GM21381 (cell line): ENCODE measurements around the gene TCF7L2.

Source experiments
- ATAC-seq: cut with Tn5 transposase; IDR thresholded peaks from one replicate; pipeline ENCODE4 v1.9.1; 2021; ENCODE audit warnings: mild to moderate bottlenecking, moderate library complexity; ENCODE audit not compliant: unreplicated experiment

The TCF7L2 gene

DNA sequence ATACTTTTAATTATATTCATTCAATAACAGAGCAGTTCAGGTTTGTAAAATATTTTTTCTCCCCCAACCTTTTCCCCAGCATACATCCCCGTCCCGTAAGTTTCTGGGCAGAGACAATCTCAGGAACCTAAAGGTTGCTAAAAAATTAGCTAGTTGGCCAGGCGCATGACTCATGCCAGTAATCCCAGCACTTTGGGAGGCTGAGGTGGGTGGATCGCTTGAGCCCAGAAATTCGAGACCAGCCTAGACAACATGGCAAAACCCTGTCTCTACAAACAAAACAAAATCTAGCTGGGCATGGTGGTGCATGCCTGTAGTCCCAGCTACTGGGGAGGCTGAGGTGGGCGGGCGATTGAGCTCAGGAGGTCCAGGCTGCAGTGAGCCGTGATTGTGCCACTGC lies 40.2 kb downstream of the TCF7L2 start:
- ATAC-seq, result no peak

DNA sequence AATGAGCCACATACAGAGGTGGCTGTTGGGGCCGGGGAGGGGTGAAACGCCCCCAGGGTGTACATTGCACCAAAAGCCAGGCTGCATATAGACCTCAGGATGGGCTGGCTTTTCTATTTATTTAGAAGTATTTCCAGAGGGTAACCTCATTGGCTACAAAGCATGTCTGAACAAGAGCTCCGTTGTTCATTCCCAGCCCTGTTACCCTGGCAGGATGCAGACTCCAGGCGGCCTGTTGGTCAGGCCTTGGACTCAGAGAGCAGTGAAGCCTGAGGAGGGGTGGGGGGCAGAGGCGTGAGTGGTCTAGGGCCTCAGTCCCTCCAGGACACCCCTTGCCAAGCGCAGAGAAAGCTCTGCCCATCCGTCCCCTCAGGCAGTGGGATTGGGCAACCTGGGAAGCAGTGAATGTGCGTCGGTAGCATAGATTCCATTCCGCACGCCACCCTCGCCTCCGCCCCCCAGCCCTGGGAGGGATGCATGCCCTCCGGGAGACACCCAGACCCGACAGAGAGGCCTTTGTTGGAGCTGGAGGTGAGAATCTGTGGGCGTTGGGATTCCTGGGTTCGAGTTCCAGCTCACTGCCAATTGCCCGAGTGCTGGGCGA lies 41.9 kb downstream of the TCF7L2 start:
- ATAC-seq, result no peak

DNA sequence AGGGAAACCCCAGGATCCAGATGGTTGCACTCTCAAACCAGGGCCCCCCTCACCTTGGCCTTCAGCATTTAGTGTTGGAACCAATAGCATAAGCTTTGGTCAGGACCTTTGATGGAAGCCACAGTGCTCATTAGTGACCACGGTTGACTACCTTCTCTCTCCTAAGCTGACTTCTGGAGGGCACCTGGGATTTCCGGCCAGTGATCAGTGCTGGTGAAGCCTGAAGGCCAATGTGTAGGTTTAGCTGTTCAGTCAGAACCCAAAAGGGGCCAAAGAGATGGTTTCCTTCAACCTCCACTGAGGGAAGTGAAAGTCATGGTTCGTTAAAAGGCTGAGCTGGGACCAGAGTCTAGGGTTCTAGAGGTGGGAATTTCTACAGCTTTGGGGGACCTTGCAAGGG lies 46.4 kb downstream of the TCF7L2 start:
- no peak for ATAC-seq

DNA sequence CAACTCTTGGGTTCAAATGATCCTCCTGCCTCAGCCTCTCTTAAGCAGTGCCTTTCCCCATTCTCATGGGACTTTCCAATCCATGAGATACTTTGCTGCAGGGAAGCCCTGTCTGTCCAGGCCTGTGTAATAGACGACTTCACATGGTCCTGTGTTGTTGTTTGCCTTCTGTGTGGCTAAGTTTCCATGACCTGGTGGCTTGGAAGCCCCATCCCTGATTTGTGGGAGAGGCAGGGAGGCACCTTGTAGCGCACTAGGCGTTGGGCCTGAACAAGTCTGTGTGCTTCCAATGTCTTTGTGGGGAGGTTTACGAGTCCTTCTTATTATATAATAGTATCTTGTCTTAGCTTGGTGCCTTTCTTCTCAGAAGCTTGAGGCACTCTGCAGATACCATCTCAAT lies 49.1 kb downstream of the TCF7L2 start:
- ATAC-seq, result no peak

DNA sequence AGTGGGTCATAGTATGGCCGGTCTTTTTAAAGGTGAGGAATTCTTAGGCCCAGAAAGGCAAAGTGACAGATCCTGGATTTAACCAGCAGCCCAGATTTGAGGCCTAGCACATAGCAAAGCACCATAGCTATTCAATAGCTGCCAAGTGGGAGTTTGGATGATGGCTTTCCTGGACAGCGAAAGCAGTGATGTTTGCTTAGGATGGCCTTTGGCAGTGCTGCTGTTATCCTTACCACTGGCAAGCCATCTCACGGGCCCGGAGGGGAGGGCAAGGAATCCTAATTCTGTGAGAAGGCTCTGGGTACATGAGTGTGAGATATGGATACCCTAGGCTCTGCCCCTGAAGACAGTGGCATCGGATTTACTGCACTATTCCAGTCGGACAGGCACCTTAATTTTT lies 50.4 kb downstream of the TCF7L2 start:
- ATAC-seq, result no peak

DNA sequence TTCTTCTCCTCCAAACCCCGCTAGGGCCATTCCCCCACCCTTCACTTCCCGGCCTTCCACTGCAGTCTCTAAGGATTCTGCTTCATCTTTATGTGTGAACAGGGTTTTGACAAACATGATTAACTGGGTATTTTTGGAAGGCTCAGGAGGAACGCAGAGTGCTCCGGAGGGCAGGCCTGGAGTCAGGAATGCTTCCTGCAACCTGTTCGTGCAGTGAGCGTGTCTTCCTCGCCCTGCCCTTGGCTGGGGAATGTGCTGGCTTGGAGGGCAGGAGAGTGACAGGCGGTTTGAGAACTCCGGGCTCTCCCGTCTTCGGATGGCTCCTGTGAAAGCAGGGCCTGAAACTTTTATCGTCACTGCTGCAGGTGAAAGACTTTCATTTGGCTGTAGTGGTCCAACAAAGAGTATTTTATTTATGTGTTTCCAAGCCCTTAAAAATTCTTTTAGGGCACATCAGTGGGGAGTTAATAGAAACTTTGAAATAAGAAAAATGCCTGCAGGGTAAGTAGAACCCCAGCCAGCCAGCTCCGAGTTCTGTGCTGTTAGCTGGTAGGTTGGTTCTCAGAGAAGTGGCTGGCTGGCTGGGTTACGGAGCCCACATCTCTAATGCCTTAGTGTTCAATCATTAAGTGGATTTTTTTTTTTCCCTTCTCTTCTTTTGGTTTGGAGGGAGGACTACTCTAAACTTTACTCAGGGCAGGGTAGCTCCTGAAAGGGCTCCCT lies 51.0 kb downstream of the TCF7L2 start:
- ATAC-seq, result no peak

DNA sequence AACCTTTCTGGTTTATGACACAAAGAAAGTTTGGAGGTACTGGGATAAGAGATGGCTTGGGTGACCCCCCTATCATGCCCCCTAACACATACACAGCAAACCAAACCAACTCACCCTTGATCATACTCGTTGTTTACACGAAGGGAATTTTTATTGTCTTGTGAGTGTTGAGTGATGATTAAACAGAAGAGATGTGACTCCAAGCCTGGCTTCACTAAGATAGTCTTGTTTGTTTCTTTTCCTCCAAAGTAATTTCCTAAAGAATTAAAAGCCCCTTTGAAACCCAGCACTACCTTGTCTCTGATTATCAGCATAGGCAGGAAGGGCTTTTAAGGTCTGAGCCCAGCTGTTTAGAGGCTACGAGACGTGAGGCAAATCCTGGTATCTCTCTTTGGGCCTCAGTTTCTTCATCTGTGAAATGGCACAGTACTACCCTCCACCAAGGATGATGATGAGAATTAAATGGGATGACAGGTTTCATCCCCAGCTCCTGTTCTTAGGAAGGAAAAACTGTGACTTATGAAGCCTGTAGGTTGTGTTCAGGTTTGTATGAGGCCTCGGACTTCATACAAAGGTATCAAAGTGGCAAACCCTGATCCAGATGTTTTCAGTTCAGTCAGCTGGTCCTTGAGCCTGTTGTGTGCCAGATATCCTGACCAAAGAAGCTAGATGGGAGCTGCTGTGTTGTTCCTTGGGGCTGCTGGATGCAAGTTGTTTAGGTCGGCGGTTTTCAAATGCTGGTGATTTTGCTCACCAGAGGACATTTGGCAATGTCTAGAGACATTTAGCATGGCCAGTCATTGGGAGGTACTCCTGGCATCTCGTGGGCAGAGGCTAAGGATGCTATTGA lies 51.8 kb downstream of the TCF7L2 start:
- no peak for ATAC-seq

DNA sequence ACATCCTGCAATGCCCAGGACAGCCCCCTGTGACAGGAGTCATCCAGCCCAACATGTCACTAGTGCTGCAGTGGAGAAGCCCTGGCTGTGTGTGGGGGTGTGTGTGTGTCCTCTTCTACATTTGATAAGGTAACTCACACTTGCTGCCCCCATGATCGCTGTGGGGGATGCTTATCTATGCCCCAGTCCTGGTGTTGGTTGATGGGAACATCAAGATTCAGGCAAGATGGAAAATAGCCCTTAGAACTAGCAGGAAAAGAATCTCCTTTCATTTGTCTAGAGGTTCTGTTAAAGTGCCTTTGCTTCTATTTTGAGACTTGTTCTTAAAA lies 52.4 kb downstream of the TCF7L2 start:
- no peak for ATAC-seq

DNA sequence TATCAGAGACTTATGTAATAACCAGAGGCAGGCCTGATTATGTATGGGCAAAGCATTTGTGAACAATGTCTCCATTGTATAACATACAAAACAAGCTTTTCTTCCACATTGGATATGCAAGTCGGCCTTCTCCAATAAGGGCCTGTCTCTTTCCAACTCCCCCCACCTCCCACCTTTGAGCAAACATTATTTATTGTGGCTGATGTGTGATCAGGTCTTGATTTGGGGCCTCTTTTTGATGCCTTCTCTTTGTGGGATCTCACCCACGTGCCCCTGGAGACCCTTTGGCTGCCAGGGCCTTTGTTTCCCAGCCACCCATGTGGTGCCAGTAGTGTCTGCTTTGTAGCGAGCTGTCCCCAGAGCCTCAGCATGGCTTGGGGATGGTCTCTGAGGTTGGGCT lies 53.0 kb downstream of the TCF7L2 start:
- no peak for ATAC-seq

DNA sequence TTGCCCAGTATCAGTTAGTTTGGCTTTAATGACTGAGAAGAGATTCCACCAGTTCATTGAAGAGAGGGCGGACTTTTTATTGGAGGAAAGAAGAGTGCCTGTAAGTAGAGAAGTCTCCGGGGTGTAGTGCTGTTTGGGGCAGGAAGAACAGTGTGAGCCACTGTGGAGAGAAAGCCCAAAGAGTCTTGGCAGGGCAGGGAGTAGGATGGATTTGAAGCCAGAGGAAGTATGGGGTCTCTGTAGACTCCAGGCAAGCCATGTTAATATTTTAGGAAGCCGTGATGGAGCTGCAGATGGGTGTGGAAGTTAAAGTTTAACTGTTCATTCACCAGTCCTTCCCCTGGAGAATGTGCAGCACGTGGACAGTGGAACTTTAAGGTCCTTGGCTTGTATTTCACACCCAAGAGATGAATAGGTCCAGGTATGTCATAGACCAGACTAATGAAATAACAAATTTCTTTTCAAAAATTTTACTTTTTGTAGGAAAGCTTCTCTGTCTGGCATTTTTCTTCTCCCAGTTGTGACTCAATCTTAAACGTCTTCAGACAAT lies 54.1 kb downstream of the TCF7L2 start:
- ATAC-seq, result no peak

DNA sequence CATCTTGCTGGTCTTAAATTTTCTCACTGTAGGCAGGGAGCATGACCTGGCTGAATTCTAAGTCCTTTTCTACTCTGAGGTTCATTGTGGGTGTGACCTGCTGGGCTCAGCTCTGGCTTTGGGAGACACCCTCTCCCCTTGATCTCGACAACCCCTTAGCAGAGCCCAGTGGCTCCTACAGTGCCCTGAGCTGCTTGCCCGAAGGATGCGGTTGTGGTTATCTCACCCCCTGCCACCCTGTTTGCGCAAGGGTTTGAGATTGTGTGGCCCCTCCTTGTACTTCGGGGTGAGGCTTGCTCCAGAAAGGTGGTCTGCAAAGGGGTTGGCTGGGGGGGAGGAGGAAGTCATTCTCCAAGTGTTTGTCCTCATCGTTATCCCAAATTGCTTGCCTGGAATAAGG lies 55.3 kb downstream of the TCF7L2 start:
- no peak for ATAC-seq

DNA sequence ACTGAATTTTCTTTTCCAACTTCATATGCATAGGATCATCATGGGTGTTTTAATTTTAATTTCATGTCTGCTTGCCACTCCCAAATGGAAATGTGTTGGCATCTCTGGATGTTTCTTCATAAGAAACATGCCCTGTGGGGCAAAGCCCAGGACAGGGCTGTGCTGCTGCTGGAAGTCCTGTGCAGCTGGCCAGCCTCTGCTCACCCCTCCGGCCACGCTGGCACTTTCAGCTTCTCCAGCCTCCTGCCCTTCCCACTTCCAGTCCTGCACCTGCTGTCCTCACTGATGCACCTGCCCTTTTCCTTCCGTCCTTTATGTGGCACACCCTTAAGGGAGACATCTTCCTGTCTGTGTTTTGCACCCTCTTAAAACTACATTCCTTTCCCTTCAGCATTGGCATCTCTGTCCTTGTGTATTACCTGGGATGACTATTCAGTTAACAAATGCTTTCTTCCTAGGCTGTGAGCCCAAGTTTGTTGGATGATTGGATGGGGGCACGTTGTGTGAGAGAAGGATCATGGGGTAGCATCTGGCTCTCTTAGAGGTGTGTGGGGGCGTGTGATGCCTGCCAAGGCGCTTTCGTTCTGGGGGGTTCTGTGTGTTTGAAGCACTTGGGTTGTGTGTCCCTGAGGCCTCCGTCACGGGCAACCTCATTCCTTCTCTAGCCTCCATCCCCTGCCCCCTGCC lies 56.8 kb downstream of the TCF7L2 start:
- ATAC-seq, result no peak

DNA sequence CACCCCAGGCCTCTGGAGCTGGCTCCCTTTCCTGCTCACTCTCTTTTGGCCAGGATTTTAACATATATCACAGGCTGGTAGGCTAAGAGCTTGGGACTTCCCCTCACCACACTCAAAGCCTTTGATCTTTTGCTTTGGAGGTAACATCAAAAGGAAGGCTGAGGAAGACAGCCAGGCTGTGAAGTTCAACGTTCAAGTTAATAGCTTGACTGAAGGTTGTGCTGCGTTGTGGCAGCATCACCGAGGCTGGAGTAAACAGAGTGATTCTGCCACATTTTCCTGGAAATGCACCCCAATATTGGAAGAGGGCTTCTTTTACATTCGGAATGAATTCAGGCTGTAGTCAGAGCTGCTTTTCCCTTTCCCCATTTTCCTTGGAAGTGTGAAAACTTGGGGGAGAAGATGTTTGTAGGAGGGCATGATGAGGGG lies 57.3 kb downstream of the TCF7L2 start:
- ATAC-seq, result no peak

DNA sequence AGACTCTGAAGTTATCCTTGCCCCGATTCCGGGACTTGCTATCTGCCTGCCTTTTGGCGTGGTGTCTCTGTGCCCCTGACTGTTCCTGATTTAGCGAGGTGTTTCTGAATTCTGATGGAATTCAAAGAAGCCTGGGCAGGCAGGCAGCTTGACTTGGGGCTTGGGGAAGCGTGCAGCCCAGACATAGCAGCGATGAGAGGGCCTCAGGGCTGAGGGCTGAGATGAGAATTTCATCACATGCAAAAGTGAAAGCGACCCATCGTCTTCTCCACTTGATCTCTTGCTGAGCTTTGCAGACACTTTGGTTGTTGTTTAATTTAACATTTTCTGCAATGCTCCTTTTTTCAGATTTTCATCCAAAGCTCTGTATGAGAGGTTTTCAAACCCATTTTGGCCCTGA lies 57.8 kb downstream of the TCF7L2 start:
- no peak for ATAC-seq

DNA sequence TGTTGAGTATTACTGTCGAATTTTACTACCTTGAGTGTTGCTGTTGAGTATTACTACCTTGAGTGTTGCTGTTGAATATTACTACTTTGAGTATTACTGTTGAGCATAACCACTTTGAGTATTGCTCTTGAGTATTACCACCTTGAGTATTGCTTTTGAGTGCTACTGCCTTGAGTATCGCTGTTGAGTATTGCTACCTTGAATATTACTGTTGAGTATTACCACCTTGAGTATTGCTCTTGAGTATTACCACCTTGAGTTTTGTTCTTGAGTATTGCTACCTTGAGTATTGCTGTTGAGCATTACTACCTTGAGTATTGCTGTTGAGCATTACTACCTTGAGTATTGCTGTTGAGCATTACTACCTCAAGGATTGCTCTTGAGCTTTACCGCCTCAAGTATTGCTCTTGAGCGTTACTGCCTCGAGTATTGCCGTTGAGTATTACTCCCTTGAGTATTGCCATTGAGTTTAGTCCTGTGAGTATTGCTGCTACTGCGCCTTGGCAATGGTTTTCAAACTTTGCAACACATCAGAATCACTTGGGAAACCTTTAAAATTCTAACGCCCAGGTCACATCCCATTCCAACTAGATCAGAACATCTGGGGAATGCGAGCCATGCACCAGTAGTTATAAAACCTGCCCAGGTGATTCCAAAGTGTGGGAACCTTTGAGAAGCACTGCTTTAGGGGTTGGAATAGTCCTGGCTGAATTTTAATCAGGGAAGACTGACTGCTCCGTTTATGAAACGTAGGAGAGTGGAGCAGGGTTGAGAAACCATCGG lies 61.7 kb downstream of the TCF7L2 start:
- no peak for ATAC-seq

DNA sequence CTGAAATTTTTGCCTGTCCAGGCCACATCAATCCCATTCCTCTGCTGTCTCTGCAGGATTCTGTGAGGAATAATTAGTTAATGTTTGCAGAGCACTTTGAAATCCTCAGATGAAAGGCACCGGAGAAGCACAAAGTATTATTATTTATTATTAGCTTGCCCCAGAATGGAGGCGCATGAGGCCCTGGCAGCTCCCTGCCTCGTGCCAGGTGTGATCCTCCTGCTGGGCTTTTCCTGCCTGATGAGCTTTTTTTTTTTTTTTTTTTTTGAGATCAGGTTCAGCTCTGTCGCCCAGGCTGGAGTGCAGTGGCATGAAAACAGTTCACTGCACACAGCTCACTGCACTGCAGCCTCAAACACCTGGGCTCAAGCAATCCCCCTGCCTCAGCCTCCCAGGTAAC lies 65.2 kb downstream of the TCF7L2 start:
- ATAC-seq, result no peak

DNA sequence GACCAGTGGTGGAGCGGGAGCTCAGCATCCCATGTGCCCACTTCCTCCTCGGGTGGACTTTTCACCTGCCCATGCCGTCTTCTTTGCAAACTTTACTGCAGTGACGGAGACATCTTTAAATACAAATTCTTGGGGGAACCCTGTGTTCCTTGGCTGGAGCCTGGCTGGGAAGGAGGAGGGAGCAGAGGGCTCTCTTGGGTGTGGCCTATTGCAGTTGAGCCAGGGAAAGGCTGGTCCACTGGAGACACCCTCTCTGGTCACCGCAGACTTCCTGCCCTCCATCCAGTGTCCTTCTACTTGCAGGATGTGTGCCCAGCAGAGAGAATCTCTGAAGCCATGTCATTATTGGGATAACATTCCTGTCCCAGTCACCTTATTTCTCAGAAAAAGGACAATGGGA lies 67.3 kb downstream of the TCF7L2 start:
- ATAC-seq, result no peak

DNA sequence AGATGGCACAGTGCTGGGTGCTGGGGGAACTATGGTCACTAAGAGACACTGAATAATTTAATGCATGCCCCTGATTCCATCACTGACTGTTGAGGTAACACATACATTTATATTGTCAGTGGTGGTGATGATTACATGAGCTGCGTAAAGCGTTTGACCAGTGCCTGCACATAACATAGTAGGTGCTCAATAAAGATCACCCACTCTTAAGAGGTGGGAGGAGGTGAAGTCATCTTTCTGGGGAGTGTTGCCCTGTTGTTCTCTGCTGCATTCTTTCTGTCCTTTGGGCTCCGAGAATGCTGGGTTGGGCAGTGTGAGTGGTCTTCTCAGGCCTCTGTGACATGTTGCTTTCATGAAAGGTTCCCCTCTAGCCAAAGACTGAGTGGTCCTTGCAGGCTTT lies 68.0 kb downstream of the TCF7L2 start:
- ATAC-seq, result no peak

DNA sequence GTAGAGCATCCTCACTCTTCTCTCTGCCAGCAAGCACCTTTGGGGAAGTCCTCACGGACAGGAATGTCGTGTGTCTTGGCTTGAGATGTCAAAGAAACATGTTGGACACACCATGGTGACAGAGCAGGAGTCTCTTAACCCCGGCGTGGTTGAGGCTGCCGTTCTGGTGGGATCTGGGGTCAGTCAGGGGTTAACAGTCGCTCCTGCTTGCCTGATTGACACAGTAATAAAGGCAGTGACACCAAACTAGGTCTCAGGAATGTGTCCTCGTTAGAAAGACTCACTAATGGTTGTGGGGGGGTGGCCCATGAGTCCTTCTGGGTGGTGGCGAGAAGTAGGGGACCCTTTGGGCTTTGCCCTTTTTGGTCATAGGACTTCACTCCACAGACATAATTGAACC lies 69.0 kb downstream of the TCF7L2 start:
- no peak for ATAC-seq

DNA sequence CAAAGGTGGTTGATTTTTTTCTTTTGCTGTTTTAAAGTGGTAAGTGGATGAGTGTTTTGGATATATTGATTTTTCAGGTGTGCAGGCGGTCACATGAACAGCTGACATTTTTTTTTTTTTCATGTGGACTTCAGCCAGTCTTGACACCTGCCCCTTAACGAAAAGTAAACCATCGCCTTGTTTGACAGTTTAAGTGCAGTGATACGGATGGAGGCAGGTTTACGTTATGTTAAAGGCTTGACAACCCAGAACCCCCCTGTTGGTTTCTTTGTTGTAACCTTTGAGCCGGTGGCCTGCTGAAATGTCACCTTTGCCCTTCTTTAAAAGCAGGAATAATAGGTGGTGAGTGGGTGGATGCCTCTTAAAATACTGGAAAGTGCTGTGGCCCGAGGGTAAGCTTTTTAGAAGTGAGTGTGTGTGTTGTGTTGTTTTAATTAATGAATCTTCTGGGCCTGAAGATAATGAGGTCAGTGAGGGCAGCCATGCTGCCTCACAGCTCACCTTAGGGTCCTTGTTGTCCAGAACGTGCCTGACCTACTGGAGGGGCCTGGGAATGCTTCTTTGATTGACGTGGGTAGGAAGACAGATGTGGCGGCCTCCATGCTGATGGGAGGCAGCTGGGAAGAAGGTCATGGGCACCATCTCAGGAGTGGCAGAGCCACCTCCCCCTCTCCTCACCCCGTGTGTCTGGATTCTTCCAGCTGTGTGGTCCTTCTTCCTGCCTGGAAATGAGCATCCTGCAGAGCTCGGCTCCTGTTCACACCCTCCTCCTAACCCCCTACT lies 69.8 kb downstream of the TCF7L2 start:
- ATAC-seq, result no peak
